Umbilical cord (tissue), 2 donors: Measurements from ENCODE around the gene CFAP410. TPM values are rescaled to one million over a fixed set of nuclear protein-coding genes. Genes with fewer than 3 reads are reported as not detected.
"Not testable (repeated sequence)": the region's sequence is repeated elsewhere in the genome, so short reads cannot be mapped to it uniquely, and the experiment has no call there.

Source experiments
- DNase-seq: peaks from one replicate; pipeline ENCODE4 v3.0.0-alpha.2; 2015; ENCODE audit warnings: low spot score
- total RNA-seq: library from RNA; depleted of rRNA; stranded (reverse); fragments of >200 nt; gene quantifications from one replicate; pipeline ENCODE4 v1.2.3, GENCODE V29; 2014; ENCODE audit warnings: low replicate concordance; ENCODE audit not compliant: insufficient read depth

CFAP410 gene
- total RNA-seq, 1 donor from 2014 or later = 14.4 TPM

DNA sequence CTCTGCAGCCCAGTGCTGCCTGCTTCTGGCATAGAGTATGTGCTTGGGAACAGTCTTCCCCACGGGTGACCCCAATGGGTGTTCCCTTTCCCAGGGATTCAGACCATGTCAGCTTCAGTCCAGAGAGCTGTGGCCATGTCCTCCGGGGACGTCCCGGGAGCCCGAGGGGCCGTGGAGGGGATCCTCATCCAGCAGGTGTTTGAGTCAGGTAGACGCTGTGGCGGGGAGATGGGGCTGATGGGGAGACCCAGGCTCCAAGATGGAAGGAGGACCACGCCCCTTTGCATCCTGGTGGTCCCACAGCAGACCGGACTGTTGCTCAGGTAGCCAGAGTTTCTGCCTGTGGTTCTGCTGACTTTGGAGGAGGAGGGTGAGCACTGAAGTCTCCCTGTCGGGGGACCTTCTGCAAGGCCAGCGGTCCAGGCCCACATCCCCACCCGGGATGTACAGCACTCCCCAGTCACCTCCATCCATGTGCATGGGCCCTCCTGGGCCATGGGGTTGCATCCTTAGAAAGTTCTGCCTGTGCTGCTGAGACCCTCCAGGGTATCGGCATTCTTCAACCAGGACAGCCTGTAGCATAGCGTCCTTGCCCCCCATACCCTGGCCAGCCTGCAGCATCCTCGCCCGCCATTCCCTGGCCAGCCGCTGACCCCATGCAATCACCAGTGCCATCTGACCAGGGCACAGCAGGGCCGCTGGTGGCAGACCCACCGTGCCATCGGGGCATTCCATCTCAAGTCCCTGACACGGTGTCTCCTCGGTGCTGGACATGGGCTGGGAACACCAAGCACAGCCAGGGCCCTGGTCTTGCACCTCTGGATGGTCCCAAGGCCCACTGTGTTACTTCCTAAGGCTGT, 50.7 kb downstream of the CFAP410 start:
- DNase-seq = no peak

GRCh38 chr21:44286716-44287632, 52.2 kb downstream of the CFAP410 start:
- no peak for DNase-seq

- DNase-seq = no peak
Observed at GRCh38 chr21:44286086-44286715, 53.0 kb downstream of the CFAP410 start.

DNA sequence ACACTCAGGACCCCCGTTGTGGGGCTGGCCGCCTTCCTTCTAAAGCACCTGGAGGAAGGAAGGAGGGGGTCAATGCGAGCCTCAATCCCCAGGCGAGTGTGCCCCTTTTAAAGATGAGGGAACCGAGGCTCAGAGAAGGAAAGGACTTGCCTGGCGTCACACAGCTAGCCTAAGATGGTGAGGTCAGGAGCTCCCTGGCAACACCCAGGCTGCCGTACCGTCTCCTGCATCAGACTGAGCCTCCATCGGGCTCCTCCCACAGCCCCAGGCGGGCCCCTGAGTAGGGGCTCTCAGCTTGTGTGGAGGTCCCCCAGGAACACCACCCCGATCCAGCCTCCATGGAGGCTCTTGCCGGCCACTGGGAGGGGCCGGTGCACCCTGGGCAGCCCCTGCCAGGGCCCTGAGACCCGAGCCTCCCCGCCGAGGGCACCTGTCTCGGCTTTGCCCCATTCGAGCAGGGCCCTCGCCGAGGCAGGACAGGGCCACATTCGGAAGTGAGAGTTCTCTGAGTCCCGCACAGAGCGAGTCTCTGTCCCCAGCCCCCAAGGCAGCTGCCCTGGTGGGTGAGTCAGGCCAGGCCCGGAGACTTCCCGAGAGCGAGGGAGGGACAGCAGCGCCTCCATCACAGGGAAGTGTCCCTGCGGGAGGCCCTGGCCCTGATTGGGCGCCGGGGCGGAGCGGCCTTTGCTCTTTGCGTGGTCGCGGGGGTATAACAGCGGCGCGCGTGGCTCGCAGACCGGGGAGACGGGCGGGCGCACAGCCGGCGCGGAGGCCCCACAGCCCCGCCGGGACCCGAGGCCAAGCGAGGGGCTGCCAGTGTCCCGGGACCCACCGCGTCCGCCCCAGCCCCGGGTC, 53.8 kb downstream of the CFAP410 start, which contains the start of gene AIRE:
Gene AIRE (plus strand): TSS at position 739 of the 855 bp plus-strand sequence. CDS start 131 bp downstream, outside the sequence.
- DNase-seq = no peak

- DNase-seq = no peak
Observed at GRCh38 chr21:44283948-44284347, 55.2 kb downstream of the CFAP410 start.

GRCh38 chr21:44283211-44283785, 55.9 kb downstream of the CFAP410 start:
- not testable (repeated sequence) for DNase-seq

- no peak for DNase-seq
Observed at GRCh38 chr21:44282370-44282769, 56.8 kb downstream of the CFAP410 start.

- no peak for DNase-seq
Observed at GRCh38 chr21:44281801-44282200, 57.4 kb downstream of the CFAP410 start.

DNA sequence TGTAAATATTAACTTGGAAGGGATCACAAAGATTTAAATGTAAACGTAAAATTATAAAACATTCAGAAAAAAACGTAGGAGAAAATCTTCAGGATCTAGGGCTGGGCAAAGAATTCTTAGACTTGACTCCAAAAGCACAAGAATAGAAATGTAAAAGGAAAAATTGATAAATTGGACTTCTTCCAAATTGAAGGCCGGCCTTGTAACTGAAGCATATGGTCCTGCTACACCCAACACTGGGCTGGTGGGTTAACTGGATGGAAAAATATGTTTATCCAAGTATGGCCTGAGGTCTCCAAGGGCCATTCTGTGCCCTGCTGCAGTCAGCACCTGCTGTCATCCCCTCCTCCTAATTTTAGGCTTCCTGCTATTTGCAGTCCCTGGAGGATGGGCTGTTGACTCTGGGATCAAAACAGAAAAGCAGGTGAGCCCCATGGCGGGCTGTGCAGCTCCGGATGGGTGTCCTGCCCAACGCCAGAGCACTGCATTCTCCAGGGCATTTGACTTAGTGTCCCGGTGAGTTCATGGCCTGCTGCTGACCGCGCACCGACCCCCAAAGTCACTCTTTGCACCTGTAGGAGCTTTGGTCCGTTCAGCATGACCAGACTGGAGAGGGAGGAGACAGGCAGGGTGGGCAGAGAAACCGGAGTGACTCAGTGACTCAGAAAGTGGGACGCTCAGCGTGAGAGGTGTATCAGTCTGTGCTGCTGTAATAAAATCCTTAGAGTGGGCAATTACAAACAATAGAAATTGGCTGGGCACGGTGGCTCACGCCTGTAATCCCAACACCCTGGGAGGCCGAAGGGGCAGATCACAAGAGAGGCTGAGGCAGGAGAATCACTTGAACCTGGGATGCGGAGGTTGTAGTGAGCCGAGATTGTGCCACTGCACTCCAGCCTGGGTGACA, 59.6 kb downstream of the CFAP410 start:
- no peak for DNase-seq

Other genes with a start within 250 kb of the CFAP410 start
- 3.6 TPM for gene PWP2, start 232.0 kb downstream of the CFAP410 start, total RNA-seq
- 0.48 TPM for gene GATD3, start 205.7 kb downstream of the CFAP410 start, total RNA-seq
- gene ICOSLG, start 98.4 kb downstream of the CFAP410 start, total RNA-seq = 1.9 TPM
- gene DNMT3L, start 77.5 kb downstream of the CFAP410 start, total RNA-seq = not detected
- gene AIRE, start 53.5 kb downstream of the CFAP410 start, total RNA-seq = 0.72 TPM
- gene PFKL, start 39.3 kb downstream of the CFAP410 start, total RNA-seq = 157 TPM
- 2.9 TPM for gene TRPM2, start 14.2 kb upstream of the CFAP410 start, total RNA-seq
- 4.3 TPM for gene LRRC3, start 116.1 kb upstream of the CFAP410 start, total RNA-seq
- not detected for gene KRTAP10-1, start 200.8 kb upstream of the CFAP410 start, total RNA-seq
- not detected for gene KRTAP10-2, start 212.1 kb upstream of the CFAP410 start, total RNA-seq
- gene KRTAP10-3, start 219.4 kb upstream of the CFAP410 start, total RNA-seq = not detected
- 4.8 TPM for gene KRTAP10-4, start 234.3 kb upstream of the CFAP410 start, total RNA-seq
- gene KRTAP10-5, start 241.2 kb upstream of the CFAP410 start, total RNA-seq = not detected